GM21360 (cell line): ENCODE data around the gene RPL21.
"Not testable (repeated sequence)": the region's sequence is repeated elsewhere in the genome, so short reads cannot be mapped to it uniquely, and the experiment has no call there.

Source experiments
- ATAC-seq: cut with Tn5 transposase; IDR thresholded peaks from one replicate; pipeline ENCODE4 v1.9.1; 2021; ENCODE audit warnings: mild to moderate bottlenecking, moderate library complexity; ENCODE audit not compliant: unreplicated experiment

The RPL21 gene

DNA sequence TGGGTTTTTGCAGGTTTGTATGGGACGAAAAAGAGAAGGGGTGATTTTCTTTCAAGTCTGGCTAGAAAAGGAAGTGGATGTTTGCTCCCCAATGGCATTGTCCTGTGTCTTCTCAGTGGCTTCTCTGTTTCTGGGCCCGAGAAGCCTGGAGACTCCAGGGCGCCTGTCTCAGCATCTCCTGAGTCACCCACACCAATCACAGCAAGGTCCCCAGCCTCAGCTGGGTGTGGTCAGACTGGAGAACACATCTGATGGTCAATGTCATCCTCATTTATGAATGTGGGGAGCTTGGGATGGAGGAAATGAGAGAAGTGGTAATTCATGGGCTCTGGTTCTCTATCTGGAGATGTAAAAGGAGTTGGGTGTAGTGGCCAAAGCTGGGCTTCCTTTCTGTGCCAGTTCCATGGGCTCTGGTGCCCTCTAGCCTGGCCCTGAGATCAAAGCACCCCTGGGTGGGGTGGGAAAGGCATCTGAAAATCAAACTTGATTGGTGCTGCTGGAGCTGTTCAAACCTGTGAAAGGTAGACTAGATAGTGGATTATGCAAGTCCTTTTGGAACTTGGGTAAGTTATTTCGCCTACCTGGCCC, 32.6 kb downstream of the RPL21 start:
- ATAC-seq: no peak

GRCh38 chr13:27288392-27288791, 37.0 kb downstream of the RPL21 start:
- ATAC-seq: no peak

DNA sequence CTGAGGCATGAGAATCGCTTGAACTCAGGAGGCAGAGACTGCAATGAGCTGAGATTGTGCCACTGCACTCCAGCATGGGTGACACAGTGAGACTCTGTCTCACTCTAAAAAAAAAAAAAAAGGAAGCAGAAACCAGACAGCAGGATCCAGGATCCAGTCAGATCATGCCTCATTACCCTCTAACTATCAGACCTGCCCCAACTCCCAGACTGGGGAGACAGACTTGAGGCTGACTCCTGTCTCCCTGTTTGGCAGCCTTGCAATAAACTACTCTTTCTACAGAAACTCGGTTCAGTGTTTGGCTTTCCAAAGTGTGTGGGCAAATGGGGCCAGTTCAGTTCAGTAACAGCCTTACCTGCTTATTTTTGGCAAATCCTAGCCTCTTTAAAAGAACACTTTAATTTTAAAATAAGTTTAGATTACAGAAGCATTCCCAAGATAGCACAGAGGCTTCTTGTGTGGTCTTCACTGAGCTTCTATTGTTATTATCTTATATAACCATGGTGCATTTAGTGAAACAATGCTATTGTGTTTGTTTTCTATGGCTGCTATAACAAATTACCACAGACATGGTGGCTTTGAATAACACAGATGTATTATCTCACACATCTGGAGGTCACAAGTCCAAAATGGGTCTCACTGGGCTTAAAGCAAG, 37.8 kb downstream of the RPL21 start:
- ATAC-seq: no peak

DNA sequence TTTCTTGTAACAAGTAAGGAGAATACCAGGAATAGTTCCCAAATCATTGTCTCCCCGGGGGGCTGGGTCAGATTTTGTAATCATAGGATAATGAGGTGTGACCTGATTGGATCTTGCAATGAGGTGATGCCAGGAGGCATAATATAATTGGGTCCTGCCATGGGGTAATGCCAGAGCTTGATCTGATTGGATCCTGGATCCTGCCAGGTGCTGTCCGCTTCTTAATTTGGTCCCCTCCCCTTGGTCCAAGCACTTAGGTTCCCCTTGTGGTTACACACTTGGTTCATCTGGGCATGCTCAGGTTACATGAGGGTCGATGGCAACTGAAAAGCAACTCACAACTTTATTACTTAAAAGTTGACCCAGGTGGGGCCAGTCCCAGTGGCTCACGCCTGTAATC, 39.4 kb downstream of the RPL21 start:
- ATAC-seq: no peak

DNA sequence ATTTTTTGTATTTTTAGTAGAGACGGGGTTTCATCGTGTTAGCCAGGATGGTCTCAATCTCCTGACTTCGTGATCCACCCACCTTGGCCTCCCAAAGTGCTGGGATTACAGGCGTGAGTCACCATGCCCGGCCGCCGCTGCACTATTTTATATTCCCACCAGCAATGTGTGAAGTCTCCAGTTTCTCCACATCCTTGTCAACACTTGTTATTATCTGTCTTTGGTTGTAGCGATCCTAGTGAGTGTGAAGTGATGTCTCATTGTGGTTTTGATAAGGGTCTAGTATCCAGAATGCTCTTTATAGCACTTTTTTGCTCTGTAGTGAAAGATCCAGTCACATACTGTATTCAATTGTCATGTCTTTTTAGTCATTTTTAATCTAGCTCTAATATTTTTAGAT, 40.6 kb downstream of the RPL21 start:
- not testable (repeated sequence) for ATAC-seq

GRCh38 chr13:27293076-27293691, 41.8 kb downstream of the RPL21 start:
- ATAC-seq: no peak

DNA sequence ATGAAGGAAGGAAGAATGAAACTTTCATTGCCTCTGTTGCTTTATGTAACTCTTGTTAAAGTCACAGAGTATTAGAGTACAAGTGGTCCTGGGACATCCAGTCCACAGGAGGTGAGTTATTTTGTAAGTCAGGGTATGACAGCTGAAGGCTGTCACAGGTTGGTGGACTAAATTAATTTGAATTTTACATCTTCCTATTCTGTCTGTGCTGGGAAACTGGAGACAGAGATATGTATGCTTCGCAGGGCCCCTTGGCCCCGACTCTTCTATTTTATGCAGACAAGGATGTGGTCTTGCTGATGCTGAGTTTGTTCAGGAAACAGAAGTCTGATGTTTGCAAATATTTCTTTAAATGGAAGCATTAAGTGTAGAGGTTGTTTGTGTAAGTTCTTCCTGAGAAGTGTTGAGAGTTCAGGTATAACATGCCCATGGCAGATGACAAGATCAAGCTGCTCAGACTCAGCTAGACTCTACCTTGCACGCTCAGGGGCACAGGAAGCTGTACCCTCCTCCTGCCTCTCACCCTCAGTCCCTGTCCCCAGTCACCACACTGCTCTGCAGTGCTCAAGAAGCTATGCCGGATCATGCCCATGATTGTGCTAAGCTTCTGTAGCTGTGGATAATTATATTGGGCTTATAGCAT, 42.6 kb downstream of the RPL21 start:
- no peak for ATAC-seq

DNA sequence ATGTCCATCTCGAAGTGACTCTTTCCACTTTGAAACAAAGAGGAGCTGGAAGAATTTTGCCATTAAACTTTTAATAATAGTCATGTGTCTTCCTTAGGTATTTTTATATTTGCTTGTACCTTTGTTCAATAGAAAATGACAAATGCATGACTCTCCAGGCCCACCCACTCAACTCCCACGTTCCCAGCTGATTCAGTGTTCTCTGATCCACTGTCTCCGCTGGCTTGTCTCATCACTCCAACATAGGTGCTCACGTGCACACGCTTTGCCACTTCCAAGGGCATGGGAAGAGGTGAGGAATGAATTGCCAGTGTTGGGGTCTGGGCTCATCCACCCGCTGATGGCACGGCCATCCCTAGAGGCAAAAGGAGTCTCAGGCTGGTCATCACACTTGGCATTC, 43.7 kb downstream of the RPL21 start:
- no peak for ATAC-seq

- ATAC-seq: no peak
Measured at GRCh38 chr13:27295660-27296059, 44.3 kb downstream of the RPL21 start.

DNA sequence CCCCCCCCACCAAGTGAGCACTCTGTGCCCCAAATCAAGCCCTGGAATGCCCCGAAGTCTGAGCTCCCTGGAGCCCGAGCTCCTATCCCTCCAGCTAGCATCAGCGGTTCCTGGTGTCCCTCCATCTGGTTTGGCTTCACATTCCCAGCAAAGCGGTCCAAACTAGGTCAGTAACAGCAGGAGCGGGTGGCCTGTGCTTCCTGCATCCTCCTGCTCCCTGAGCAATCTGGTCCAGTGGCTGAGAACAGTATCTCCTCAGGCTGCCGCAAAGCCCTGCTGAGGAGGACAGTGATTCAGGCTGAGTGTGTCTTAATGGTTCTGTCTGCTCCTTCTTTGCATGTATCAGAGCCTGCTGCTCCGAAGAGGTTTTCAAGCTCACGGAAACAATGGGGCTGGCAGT, 45.1 kb downstream of the RPL21 start:
- no peak for ATAC-seq

- ATAC-seq: no peak
Measured at GRCh38 chr13:27298849-27299248, 47.5 kb downstream of the RPL21 start.

- ATAC-seq: not testable (repeated sequence)
Measured at GRCh38 chr13:27300406-27300805, 49.0 kb downstream of the RPL21 start.

DNA sequence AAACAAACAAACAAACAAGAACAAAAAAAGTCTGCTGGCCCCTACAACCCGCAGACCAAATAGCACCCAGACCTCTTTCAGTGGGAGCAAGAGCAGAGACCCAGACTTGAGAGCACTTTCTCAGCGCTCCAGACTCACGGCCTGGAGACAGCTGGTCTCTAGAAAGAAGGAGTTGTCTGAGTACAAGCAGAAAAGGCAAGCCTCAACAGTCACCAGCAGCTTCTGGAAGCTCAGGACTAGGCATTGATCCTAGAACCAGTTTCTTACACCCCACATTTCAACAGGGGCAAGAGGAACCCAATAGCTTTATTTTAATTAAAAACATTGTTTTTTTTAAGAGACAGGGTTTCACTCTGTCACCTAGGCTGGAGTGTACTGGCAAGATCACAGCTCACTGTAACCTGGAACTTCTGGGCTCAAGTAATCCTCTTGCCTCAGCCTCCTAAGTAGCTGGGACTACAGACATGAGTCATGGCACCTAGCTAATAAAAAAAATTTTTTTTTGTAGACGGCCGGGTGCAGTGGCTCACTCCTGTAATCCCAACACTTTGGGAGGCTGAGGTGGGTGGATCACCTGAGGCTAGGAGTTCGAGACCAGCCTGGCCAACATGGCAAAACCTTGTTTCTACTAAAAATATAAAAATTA, 49.7 kb downstream of the RPL21 start:
- no peak for ATAC-seq

GRCh38 chr13:27302643-27303262, 51.4 kb downstream of the RPL21 start:
- no peak for ATAC-seq

DNA sequence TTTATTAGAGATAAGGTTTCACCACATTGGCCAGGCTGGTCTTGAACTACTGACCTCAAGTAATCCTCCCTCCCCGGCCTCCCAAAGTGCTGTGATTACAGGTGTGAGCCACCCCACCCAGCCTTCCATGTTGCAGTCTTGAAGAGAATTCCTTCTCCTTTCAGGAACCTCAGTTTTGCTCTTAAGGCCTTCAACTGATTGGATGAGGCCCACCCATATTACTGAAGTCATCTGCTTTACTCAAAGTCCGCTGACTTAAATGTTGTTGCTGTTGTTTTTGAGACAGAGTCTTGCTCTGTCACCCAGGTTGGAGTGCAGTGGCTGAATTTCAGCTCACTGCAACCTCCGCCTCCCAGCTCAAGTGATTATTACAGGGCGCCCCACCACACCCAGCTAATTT, 52.7 kb downstream of the RPL21 start:
- ATAC-seq: no peak

DNA sequence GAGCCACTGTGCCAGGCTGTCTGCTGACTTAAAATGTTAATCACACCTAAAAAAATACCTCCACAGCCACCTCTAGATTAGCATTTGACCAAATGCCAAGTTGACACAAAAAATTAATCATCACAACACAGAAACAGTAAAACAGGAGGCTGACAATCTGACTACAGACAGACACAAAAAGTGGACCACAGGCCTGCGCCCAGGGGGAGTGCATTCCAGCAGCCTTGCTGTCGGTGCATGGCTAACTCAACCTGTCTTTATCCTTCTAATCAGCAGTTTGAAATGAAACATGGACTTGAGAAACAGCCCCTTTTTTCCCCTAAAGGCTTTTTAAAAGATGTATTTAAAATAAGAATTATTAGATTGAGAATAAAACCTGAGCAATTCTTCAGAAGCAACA, 53.3 kb downstream of the RPL21 start:
- no peak for ATAC-seq
